SK-N-MC (cell line): Measurements from ENCODE around the gene FKBP6.

Source experiments
- EZH2 ChIP-seq: fragments of 200-600 bp; sonication (generic); IDR thresholded peaks from one replicate; pipeline ENCODE4 v1.6.1; 2017; ENCODE audit warnings: antibody characterized with exemption
- POLR2AphosphoS5 ChIP-seq: IDR thresholded peaks from 2 replicates; pipeline ENCODE4 v1.6.1; 2012; ENCODE audit warnings: mild to moderate bottlenecking, low read depth, low read length, borderline replicate concordance

DNA sequence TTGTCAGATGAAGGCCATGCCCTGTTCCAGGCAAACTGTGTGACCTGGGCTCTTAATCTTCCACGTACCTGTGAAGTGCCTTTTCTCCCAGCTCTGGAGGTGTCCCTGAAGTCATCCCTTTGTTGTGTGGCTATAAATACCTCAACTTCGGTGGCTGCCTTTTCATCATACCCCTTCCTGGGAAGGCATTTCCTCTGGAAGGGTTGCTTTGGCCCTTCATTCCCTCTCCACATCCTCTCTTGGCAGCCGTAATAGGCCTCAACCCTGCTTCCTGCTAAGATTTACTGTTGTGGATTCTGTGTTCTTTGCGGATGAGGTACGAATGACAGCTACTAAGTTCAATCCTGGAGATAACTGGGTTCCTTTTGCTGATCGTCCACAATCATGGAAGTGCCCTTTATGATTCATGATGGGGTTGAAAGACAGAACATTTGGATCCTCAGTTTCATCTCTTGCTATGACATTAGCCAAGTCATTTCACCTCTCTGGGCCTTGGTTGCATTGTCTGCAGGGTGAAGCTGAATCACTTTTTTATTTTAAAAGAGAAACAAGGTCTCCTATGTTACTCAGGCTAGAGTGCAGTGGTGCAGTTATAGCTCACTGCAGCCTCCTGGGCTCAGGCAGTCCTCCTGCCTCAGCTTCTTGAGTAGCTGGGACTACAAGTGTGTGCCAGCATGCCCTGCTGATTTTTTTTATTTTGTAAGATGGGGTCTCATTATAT is 23.6 kb downstream of the FKBP6 start:
- no peak for TF ChIP-seq POLR2AphosphoS5
- no peak for TF ChIP-seq EZH2
